Stimulated activated CD8-positive, alpha-beta memory T cell treated with anti-CD3 and anti-CD28 coated beads, Interleukin-12 subunit alpha, Interleukin-12 subunit beta, amount 100 ng/mL, for 4 hours (primary cell): ENCODE data around the gene MED31.
"Not testable (repeated sequence)": the region's sequence is repeated elsewhere in the genome, so short reads cannot be mapped to it uniquely, and the experiment has no call there.

ENCODE experiments used
- DNase-seq: peaks from one replicate; pipeline ENCODE4 v3.0.0-alpha.2; 2020; ENCODE audit warnings: low read depth

Gene MED31

DNA sequence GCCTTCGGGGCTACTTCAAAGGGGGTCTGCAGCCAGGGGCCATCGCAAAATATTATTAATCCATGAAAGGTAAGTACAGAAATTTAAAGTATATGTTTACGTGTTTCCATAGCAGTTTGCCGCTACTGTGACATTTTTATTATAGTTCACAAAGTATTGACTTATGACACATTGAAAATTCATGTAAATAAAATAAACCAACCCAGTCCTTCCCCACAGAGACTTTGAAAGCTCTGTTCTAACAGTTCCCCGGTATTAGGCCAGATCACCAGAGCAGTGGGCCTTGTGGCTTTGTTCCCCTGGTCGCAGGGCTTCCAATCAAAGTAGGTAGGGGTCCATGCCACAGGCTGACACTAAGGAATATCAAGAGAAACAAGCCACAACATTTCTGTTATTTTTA lies 24.8 kb downstream of the MED31 start:
- no peak for DNase-seq

GRCh38 chr17:6623941-6624340 lies 27.5 kb downstream of the MED31 start:
- no peak for DNase-seq

DNA sequence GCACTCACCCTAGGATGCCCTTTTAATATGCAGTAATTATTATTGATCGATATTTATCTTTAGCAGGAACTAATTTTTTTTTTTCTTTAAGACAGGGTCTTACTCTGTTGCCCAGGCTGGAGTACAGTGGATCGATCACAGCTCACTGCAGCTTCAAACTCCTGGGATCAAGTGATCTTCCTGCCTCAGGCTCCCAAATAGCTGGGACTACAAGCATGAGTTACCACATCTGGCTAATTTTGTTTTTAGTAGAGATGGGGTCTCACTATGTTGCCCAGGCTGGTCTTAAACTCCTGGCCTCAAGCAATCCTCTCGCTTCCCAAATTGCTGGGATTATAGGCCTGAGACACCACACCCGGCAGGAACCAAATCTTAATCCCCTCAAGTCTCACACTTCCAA lies 40.2 kb downstream of the MED31 start:
- no peak for DNase-seq

GRCh38 chr17:6610011-6610410 lies 41.4 kb downstream of the MED31 start:
- DNase-seq = no peak

DNA sequence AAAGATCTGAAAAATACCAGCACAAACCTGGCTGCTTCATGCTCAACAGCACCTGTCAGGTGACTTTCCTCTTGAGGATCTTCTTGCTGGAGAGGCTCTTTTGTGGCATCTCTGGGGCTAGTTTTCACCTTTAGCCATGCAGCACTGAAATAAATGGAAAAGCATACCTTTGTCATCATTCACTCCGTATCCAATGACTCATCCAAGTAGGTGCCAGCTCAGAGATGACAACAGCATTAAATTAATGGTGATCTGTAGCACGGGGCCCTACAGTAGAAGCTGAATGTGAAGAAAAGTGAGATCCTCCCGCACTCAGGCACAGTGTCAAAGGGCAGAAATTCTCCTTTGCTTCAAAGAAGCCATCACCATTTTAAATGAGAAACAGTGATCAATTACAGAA lies 43.1 kb downstream of the MED31 start:
- DNase-seq = no peak

DNA sequence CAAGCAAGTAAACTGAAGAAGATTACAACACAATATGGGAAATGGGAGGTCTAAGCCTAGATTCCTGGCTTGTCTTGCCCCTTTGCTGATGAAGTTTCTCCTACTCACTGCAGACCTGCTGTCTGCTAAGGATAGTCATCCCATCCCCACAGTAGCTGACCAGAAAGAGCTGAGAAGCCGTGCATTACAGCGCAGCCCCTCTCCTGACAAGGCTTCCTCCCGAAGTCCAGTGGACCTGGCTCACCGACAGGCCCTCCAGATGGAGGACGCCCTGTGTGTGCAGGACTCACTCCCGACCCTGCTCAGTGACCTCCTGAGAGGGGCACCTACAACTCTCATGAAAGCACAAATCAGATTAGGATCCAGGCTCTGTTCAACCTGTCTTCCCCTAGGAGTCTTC lies 46.3 kb downstream of the MED31 start:
- DNase-seq = no peak

DNA sequence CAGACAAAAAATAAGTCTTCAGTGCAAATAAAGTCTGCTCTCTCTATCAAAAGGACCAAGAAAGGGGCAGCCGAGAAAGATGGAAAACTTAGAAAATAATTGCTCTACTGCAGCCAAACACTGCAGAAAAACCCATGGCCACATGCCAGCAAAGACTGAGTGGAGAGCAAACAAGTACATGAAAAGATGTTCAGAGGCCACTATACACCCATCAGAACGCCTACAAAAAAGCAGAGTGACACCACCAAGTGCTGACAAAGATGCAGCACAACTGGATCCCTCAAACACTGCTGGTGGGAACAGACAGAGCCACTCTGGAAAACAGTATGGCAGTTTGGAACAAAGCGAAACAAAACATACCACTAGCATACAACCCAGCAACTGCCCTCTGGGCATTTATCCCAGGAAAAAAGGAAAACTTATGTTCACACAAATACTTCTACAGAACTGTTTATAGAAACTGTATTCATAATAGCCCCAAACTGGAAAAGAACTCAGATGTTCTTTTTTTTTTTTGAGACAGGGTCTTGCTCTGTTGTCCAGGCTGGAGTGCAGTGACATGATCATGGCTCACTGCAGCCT lies 47.6 kb downstream of the MED31 start:
- no peak for DNase-seq

- no peak for DNase-seq
Measured at GRCh38 chr17:6602141-6602540, 49.3 kb downstream of the MED31 start.

DNA sequence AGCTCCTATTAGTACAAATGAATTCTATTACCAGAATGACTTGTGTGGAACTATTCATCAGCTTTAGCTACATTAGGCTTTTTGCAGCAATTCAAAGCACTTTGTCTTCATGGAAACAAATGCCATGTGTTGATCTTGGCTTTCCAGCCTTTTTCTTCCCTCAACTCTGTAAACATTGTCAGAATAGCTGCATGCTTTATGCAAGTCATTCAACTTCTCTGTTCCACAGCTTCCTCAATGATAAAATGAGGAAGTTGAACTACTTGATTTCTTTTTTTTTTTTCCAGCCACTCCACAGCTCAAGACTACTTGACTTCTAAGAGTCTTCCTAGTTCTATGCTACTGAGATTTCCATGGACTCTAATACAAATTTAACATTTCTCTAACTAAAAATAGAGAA lies 52.0 kb downstream of the MED31 start:
- no peak for DNase-seq

DNA sequence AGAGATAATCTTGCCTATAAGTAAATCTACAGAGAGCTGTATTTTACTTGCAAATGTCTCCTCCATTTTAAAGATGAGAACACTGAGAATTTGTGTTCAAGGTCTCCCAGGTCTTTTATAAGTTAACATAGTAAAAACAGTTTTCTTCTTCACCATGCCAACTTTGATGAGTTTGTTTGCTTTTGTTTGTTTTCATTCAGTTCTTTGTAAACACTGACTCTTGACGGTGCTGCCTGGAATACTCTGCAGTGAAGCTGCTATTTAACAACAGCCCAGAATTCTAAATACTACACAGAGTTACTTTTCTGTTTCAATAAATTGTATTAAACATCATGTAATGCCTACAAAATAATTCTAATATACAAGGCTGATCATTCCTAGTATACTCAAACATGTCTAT lies 53.7 kb downstream of the MED31 start:
- no peak for DNase-seq

- DNase-seq = no peak
Measured at GRCh38 chr17:6596941-6597340, 54.5 kb downstream of the MED31 start.

- DNase-seq = no peak
Measured at GRCh38 chr17:6596511-6596910, 54.9 kb downstream of the MED31 start.

- DNase-seq = no peak
Measured at GRCh38 chr17:6596081-6596480, 55.3 kb downstream of the MED31 start.

GRCh38 chr17:6593371-6593770 lies 58.0 kb downstream of the MED31 start:
- not testable (repeated sequence) for DNase-seq
